ENCODE measurements around the gene RBL2. TPM values are rescaled to one million over a fixed set of nuclear protein-coding genes. Genes with fewer than 3 reads are reported as not detected.

The RBL2 gene
- total and polyA plus RNA-seq, 2 donors (not counting 1 experiment from before 2014, with no cell fraction given) = 70.7 to 171 TPM

- Histone ChIP-seq H3K27me3 (replicated peaks in 1 of 4; ENCODE audit: control extremely low read depth in 1 of 4, control insufficient read depth in 3 of 4, insufficient read depth in 4 of 4, low read length in 3 of 4) (no peaks in the 10 kb centered on the region), H3K4me3 (ENCODE audit: control extremely low read depth in 1 of 5, extremely low read depth in 1 of 5, insufficient read depth in 1 of 5, low read depth in 2 of 5, low read length in 4 of 5) (no peak overlapping the region), H3K9me3 (ENCODE audit: control extremely low read depth in 1 of 3, control insufficient read depth in 2 of 3, insufficient read depth in 1 of 3, low read length in 2 of 3) (no peaks in the 10 kb centered on the region), H3K79me2 (ENCODE audit: control insufficient read depth, insufficient read depth, low read length) (no peaks in the 10 kb centered on the region), H4K20me1 (ENCODE audit: control insufficient read depth, insufficient read depth, low read length, poor library complexity, severe bottlenecking) (no peaks in the 10 kb centered on the region), H3K4me1 (ENCODE audit: control insufficient read depth in 2 of 2, insufficient read depth in 2 of 2, low read length in 2 of 2) (peaks cover 4 to 10% of the 10 kb centered on the region in 2 donors), H2AFZ (ENCODE audit: insufficient read depth, low read depth, low read length, poor library complexity, severe bottlenecking) (no peak overlapping the region), H3K9ac (ENCODE audit: low read length) (no peak overlapping the region), H3K27ac (ENCODE audit: low read length in 2 of 2) (no peak overlapping the region), H3K36me3 (replicated peaks in 1 of 2; ENCODE audit: control extremely low read depth in 1 of 2, control insufficient read depth in 1 of 2, extremely low read depth in 1 of 2, insufficient read depth in 2 of 2, low read length in 1 of 2) (no peaks in the 10 kb centered on the region), H3K4me2 (replicated peaks; ENCODE audit: low read depth, low read length, poor library complexity, severe bottlenecking) (no peak overlapping the region)
- ChIA-PET POLR2A (no interaction called here), CTCF (interaction anchor here (0.6 to 2.2 kb wide), 3 partner anchors 12 to 20 kb away, joined by 3 to 6 read pairs (median 3); no protein-coding TSS in a partner anchor)
- DNase-seq (no peak), ATAC-seq (ENCODE audit: low read depth) (no peak)
- Mint-ChIP-seq H3K9me3 (ENCODE audit: insufficient read depth) (no peaks in the 10 kb centered on the region), H3K4me3 (no peak overlapping the region), H3K27me3 (no peaks in the 10 kb centered on the region), H3K27ac (no peak overlapping the region), H3K4me1 (peaks cover 13% of the 10 kb centered on the region)
- no peak for TF ChIP-seq EZH2 (IDR thresholded peaks at IDR 0.05; ENCODE audit: borderline replicate concordance, insufficient read depth, low read depth, low read length, poor library complexity, severe bottlenecking)
- no peak for TF ChIP-seq CTCF (IDR thresholded peaks at IDR 0.05)
- intact Hi-C loops (cut with micrococcal nuclease) = no loop called here
- 100% methylated on average over 8 of the region's 14 CpGs for WGBS (ENCODE audit: insufficient coverage)
Observed at GRCh38 chr16:53529513-53529912, 95.2 kb downstream of the RBL2 start.

GRCh38 chr16:53530046-53530445 is 95.8 kb downstream of the RBL2 start:
- WGBS (ENCODE audit: insufficient coverage) = 84% methylated on average over 9 of the region's 10 CpGs

More at GRCh38 chr16:53530046-53530445, 95.8 kb downstream of the RBL2 start:
- ATAC-seq (ENCODE audit: low read depth) (no peak), DNase-seq (no peak)
- Mint-ChIP-seq H3K4me3 (no peak overlapping the region), H3K9me3 (ENCODE audit: insufficient read depth) (no peaks in the 10 kb centered on the region), H3K27me3 (no peaks in the 10 kb centered on the region), H3K4me1 (peaks cover 16% of the 10 kb centered on the region), H3K27ac (no peak overlapping the region)
- H3K9me3 ChIP-seq (ENCODE audit: control extremely low read depth in 1 of 3, control insufficient read depth in 2 of 3, insufficient read depth in 1 of 3, low read length in 2 of 3) = no peaks in the 10 kb centered on the region
- H2AFZ ChIP-seq (ENCODE audit: insufficient read depth, low read depth, low read length, poor library complexity, severe bottlenecking) = no peak overlapping the region
- no peak overlapping the region for H3K4me3 ChIP-seq (ENCODE audit: control extremely low read depth in 1 of 5, extremely low read depth in 1 of 5, insufficient read depth in 1 of 5, low read depth in 2 of 5, low read length in 4 of 5)
- intact Hi-C loops (cut with micrococcal nuclease) = no loop called here
- H3K4me2 ChIP-seq (replicated peaks; ENCODE audit: low read depth, low read length, poor library complexity, severe bottlenecking) = no peak overlapping the region
- ChIA-PET CTCF (interaction anchor here (1.6 to 2.2 kb wide), 2 partner anchors 12 to 20 kb away, joined by 3 to 6 read pairs; no protein-coding TSS in a partner anchor), POLR2A (no interaction called here)
- no peaks in the 10 kb centered on the region for H3K79me2 ChIP-seq (ENCODE audit: control insufficient read depth, insufficient read depth, low read length)
- H3K27ac ChIP-seq (ENCODE audit: low read length in 2 of 2) = no peak overlapping the region
- no peak for TF ChIP-seq EZH2 (IDR thresholded peaks at IDR 0.05; ENCODE audit: borderline replicate concordance, insufficient read depth, low read depth, low read length, poor library complexity, severe bottlenecking)
- no peak for TF ChIP-seq CTCF (IDR thresholded peaks at IDR 0.05)
- no peaks in the 10 kb centered on the region for H3K27me3 ChIP-seq (replicated peaks in 1 of 4; ENCODE audit: control extremely low read depth in 1 of 4, control insufficient read depth in 3 of 4, insufficient read depth in 4 of 4, low read length in 3 of 4)
- H3K4me1 ChIP-seq (ENCODE audit: control insufficient read depth in 2 of 2, insufficient read depth in 2 of 2, low read length in 2 of 2) = peaks cover 4 to 9% of the 10 kb centered on the region in 2 donors
- H3K36me3 ChIP-seq (replicated peaks in 1 of 2; ENCODE audit: control extremely low read depth in 1 of 2, control insufficient read depth in 1 of 2, extremely low read depth in 1 of 2, insufficient read depth in 2 of 2, low read length in 1 of 2) = no peaks in the 10 kb centered on the region
- H4K20me1 ChIP-seq (ENCODE audit: control insufficient read depth, insufficient read depth, low read length, poor library complexity, severe bottlenecking) = no peaks in the 10 kb centered on the region
- no peak overlapping the region for H3K9ac ChIP-seq (ENCODE audit: low read length)

Measured in B cell (primary cell).